ENCODE measurements around the gene FBXO11. TPM values are rescaled to one million over a fixed set of nuclear protein-coding genes. Genes with fewer than 3 reads are reported as not detected.

Gene FBXO11
- total and polyA plus RNA-seq, 10 of the 15 experiments (the other 5 are each of a cell fraction or from before 2014, with no cell fraction given) = 5.9 to 38.9 (median 22.5) TPM

GRCh38 chr2:47935071-47935470 is 28.8 kb upstream of the FBXO11 start:
- Histone ChIP-seq H4K20me1 (ENCODE audit: control insufficient read depth, insufficient read depth) (no peaks in the 10 kb centered on the region), H2AFZ (ENCODE audit: control insufficient read depth, low read depth, low read length) (no peak overlapping the region), H3K36me3 (ENCODE audit: control insufficient read depth in 2 of 2, insufficient read depth in 2 of 2, low read length in 1 of 2) (no peaks in the 10 kb centered on the region), H3K79me2 (ENCODE audit: control insufficient read depth, insufficient read depth, low read length) (no peaks in the 10 kb centered on the region), H3K27ac (ENCODE audit: control insufficient read depth, insufficient read depth) (no peak overlapping the region), H3K4me3 (no peak overlapping the region), H3K27me3 (replicated peaks in 1 of 2; ENCODE audit: control insufficient read depth in 2 of 2, insufficient read depth in 2 of 2, low read length in 1 of 2) (peaks cover 0 to 3% of the 10 kb centered on the region in 2 experiments; a peak in 1 of 4 replicates), H3K9me3 (replicated peaks; ENCODE audit: control insufficient read depth, insufficient read depth, low read length) (no peaks in the 10 kb centered on the region), H3K9ac (ENCODE audit: control insufficient read depth, insufficient read depth, low read length) (no peak overlapping the region), H3K4me2 (ENCODE audit: control insufficient read depth, insufficient read depth) (no peak overlapping the region), H3K4me1 (ENCODE audit: control insufficient read depth, insufficient read depth, low read length) (no peaks in the 10 kb centered on the region)
- ChIA-PET CTCF (interaction anchor here (0.6 kb wide), 1 partner anchor 75 kb away, joined by 3 read pairs; no protein-coding TSS in a partner anchor), RAD21 (ENCODE audit: unreplicated experiment) (no interaction called here), SMC1A (ENCODE audit: uncharacterized antibody, unreplicated experiment) (no interaction called here), POLR2A (no interaction called here)
- in situ Hi-C loops (cut with MboI) (no loop called here), intact Hi-C loops (cut with micrococcal nuclease; ENCODE audit: unreplicated experiment) (no loop called here)
- 62% methylated on average over 4 of the region's 4 CpGs for WGBS (ENCODE audit: insufficient coverage, insufficient replicate concordance, low lambda C conversion rate, missing lambda C conversion rate)
- no peak for ATAC-seq
- TF ChIP-seq EZH2 (IDR thresholded peaks at IDR 0.05; ENCODE audit: borderline replicate concordance, control insufficient read depth, low read depth, low read length) = no peak
- no peak for TF ChIP-seq ATF7 (IDR thresholded peaks at IDR 0.05; ENCODE audit: low read depth)
- no peak for TF ChIP-seq POLR2AphosphoS5 (IDR thresholded peaks at IDR 0.05; ENCODE audit: low read length)
- no peak for TF ChIP-seq ETV6 (conservative IDR thresholded peaks at IDR 0.05 in 1 of 2, IDR thresholded peaks at IDR 0.05 in 1 of 2; ENCODE audit: borderline replicate concordance in 1 of 2, low read depth in 1 of 2)
- TF ChIP-seq KLF5 (IDR thresholded peaks at IDR 0.05; ENCODE audit: partially characterized antibody) = no peak
- TF ChIP-seq, protein P1, sequence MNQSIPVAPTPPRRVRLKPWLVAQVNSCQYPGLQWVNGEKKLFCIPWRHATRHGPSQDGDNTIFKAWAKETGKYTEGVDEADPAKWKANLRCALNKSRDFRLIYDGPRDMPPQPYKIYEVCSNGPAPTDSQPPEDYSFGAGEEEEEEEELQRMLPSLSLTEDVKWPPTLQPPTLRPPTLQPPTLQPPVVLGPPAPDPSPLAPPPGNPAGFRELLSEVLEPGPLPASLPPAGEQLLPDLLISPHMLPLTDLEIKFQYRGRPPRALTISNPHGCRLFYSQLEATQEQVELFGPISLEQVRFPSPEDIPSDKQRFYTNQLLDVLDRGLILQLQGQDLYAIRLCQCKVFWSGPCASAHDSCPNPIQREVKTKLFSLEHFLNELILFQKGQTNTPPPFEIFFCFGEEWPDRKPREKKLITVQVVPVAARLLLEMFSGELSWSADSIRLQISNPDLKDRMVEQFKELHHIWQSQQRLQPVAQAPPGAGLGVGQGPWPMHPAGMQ (IDR thresholded peaks at IDR 0.05; ENCODE audit: borderline replicate concordance) = no peak
- TF ChIP-seq, protein P2, sequence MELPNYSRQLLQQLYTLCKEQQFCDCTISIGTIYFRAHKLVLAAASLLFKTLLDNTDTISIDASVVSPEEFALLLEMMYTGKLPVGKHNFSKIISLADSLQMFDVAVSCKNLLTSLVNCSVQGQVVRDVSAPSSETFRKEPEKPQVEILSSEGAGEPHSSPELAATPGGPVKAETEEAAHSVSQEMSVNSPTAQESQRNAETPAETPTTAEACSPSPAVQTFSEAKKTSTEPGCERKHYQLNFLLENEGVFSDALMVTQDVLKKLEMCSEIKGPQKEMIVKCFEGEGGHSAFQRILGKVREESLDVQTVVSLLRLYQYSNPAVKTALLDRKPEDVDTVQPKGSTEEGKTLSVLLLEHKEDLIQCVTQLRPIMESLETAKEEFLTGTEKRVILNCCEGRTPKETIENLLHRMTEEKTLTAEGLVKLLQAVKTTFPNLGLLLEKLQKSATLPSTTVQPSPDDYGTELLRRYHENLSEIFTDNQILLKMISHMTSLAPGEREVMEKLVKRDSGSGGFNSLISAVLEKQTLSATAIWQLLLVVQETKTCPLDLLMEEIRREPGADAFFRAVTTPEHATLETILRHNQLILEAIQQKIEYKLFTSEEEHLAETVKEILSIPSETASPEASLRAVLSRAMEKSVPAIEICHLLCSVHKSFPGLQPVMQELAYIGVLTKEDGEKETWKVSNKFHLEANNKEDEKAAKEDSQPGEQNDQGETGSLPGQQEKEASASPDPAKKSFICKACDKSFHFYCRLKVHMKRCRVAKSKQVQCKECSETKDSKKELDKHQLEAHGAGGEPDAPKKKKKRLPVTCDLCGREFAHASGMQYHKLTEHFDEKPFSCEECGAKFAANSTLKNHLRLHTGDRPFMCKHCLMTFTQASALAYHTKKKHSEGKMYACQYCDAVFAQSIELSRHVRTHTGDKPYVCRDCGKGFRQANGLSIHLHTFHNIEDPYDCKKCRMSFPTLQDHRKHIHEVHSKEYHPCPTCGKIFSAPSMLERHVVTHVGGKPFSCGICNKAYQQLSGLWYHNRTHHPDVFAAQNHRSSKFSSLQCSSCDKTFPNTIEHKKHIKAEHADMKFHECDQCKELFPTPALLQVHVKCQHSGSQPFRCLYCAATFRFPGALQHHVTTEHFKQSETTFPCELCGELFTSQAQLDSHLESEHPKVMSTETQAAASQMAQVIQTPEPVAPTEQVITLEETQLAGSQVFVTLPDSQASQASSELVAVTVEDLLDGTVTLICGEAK (IDR thresholded peaks at IDR 0.05; ENCODE audit: borderline replicate concordance) = no peak
- no peak for TF ChIP-seq BCL11A (IDR thresholded peaks at IDR 0.05; ENCODE audit: low read depth, low read length)
- no peak for TF ChIP-seq EED (IDR thresholded peaks at IDR 0.05; ENCODE audit: low read depth)
- DNase-seq (ENCODE audit: low read depth, low spot score) = no peak
- no TSS peak for BruUV-seq (replicated peaks)
- FAIRE-seq = no peak

Measured in GM12878 (cell line).